GM12892 (cell line): ENCODE data around the gene PLEKHM1.

Experiments
- DNase-seq: peaks from one replicate; pipeline ENCODE4 v3.0.0; 2011; ENCODE audit not compliant: insufficient read length
- FAIRE-seq: peaks from 2 replicates; lab custom pipeline; 2011; peaks lifted over from hg19 to GRCh38; lab: Jason Lieb, UNC
- POLR2A ChIP-seq: IDR thresholded peaks from 2 replicates; pipeline ENCODE4 v1.6.1; 2011; ENCODE audit warnings: low read depth, low read length, control low read depth
- POLR2AphosphoS5 ChIP-seq: IDR thresholded peaks from 2 replicates; pipeline ENCODE4 v1.6.1; 2011; ENCODE audit warnings: low read depth, low read length, control low read depth
- TAF1 ChIP-seq: IDR thresholded peaks from 2 replicates; pipeline ENCODE4 v1.6.1; 2011; ENCODE audit warnings: low read depth, mild to moderate bottlenecking, control low read depth, low read length, borderline replicate concordance

Gene PLEKHM1

GRCh38 chr17:45411348-45412105 lies 79.0 kb downstream of the PLEKHM1 start:
- FAIRE-seq (no peak), DNase-seq (no peak)
- TF ChIP-seq TAF1, result no peak

- FAIRE-seq (peak; percentile 88), DNase-seq (peak; percentile 86)
- TF ChIP-seq POLR2A (peak; percentile 64; the same call in 1 of the 2 replicates), POLR2AphosphoS5 (peak; percentile 50; the same call in 1 of the 2 replicates), TAF1 (no peak)
These were observed 80.1 kb downstream of the PLEKHM1 start for GRCh38 chr17:45410144-45411091.

- TF ChIP-seq TAF1 (no peak), POLR2AphosphoS5 (no peak), POLR2A (no peak)
- FAIRE-seq (peak; percentile 70), DNase-seq (no peak)
These were observed 80.9 kb downstream of the PLEKHM1 start for GRCh38 chr17:45409659-45410076.

- DNase-seq, result no peak
- FAIRE-seq, result peak; percentile 56
- TF ChIP-seq POLR2A, result no peak
These were observed 81.7 kb downstream of the PLEKHM1 start for GRCh38 chr17:45408611-45409421.

GRCh38 chr17:45406107-45406506 lies 84.4 kb downstream of the PLEKHM1 start:
- DNase-seq, result no peak
- TF ChIP-seq TAF1 (no peak), POLR2AphosphoS5 (no peak), POLR2A (no peak)
- FAIRE-seq, result no peak

GRCh38 chr17:45405250-45406086 lies 85.1 kb downstream of the PLEKHM1 start:
- no peak for TF ChIP-seq POLR2AphosphoS5
- FAIRE-seq (no peak), DNase-seq (no peak)

GRCh38 chr17:45404870-45405249 lies 85.7 kb downstream of the PLEKHM1 start:
- FAIRE-seq (no peak), DNase-seq (no peak)
- TF ChIP-seq POLR2A (no peak), POLR2AphosphoS5 (no peak), TAF1 (no peak)

- TF ChIP-seq POLR2AphosphoS5 (no peak), POLR2A (no peak), TAF1 (no peak)
- FAIRE-seq, result no peak
- no peak for DNase-seq
These were observed 86.5 kb downstream of the PLEKHM1 start for GRCh38 chr17:45403906-45404490.

GRCh38 chr17:45402916-45403315 lies 87.6 kb downstream of the PLEKHM1 start:
- FAIRE-seq (no peak), DNase-seq (no peak)
- TF ChIP-seq POLR2A, result no peak
- TF ChIP-seq POLR2AphosphoS5, result no peak
- TF ChIP-seq TAF1, result no peak

- FAIRE-seq (no peak), DNase-seq (no peak)
- TF ChIP-seq TAF1 (no peak), POLR2A (no peak), POLR2AphosphoS5 (no peak)
These were observed 91.7 kb downstream of the PLEKHM1 start for GRCh38 chr17:45398800-45399199.
